GM10847 (cell line): ENCODE results near the gene DUSP23.

Source experiments
- POLR2A ChIP-seq: IDR thresholded peaks from 2 replicates; pipeline ENCODE4 v1.6.1; 2011; ENCODE audit not compliant: insufficient read length; ENCODE audit errors: extremely low read depth

The DUSP23 gene

DNA sequence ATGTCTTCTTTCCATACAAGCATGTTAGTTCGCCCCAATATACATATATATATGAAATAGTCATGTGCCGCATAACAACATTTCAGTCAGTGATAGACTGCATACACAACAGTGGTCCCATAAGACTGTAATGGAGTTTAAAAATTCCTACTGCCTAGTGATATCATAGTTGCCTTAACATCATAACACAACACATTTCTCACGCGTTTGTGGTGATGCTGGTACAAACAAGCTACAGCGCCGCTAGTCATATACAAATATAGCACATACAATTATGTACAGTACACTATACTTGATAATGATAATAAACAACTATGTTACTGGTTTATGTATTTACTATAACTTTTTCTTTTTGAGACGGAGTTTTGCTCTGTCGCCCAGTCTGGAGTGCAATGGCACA, 35.2 kb downstream of the DUSP23 start:
- TF ChIP-seq POLR2A = no peak

DNA sequence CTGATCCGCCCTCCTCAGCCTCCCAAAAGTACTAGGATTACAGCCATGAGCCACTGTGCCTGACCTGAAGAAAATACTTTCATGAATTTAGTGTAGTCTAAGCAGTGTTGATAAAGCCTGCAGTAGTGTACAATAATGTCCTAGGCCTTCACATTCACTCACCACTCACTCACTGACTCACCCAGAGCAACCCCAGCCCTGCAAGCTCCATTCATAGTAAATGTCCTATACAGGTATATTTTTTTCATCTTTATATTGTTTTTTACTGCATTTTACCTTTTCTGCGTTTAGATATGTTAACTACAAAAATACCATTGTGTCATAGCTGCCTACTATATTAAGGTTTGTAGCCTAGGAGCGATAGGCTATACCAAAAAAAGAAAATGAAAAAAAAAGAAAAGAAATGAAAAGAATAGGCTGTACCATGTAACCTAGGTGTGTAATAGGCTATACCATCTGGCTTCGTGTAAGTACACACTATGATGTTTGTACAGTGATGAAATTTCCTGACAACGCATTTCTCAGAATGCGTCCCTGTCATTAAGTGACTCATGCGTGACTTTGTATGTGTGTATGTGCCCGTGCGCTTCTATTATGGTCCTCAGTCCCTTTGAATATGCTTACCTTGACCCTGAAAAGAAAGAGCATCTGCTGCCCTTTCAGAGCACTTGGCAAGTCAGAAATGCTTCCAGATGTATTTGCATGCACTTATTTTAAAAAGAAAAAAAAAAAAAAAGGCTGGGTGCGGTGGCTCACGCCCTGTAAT, 36.7 kb downstream of the DUSP23 start:
- TF ChIP-seq POLR2A = no peak

DNA sequence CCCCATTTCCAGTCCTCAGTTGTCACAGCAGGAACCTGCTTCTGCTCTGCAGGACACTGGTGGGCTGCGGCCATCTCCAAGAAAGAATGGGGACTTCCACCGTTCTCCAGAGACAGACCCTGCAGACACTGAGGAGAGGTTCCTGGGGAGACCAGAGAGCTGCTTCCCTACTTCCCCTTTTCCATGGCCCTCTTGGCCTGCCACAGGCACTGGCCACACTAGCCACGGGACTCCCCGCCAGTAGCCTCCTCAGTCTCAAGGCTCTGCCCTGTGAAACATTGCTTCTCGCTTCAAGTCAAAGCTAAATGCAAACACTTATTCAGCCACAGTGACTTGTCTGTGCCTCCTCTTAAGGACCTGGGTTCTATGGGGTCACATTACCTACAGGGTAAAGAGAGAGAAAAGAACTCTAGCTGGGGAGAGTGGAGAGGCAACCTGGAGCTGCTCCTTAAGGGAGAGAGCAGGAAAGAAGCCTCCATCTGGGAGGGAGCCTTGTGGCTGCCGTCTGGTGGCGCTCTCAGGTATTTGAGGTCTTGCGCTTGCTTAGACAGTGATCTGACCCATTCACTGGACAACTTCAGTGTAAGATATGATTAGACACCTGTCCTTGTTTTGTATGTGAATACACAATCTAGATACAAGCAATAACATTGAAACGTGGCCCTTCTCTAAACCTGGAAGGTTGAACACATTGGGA, 40.6 kb downstream of the DUSP23 start:
- no peak for TF ChIP-seq POLR2A

DNA sequence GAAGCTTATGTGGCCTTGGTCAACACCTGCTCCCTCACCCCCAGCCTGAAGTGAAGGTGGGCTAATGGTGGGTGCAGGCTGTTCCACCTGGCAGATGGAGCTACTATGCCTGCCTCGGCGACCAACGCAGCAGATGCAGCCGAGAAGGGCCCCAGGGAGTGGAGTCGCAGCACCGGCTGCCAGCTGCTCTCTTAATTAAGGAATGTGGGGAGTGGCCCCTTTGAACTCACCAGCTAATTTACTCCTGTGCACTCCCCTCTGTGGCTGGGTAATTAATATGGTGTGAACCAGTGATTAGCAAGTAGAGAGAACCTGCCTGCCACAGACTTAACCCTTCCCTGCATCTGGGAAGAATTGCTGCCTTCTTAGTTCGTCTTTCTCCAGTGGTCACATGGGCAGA, 42.6 kb downstream of the DUSP23 start:
- no peak for TF ChIP-seq POLR2A

DNA sequence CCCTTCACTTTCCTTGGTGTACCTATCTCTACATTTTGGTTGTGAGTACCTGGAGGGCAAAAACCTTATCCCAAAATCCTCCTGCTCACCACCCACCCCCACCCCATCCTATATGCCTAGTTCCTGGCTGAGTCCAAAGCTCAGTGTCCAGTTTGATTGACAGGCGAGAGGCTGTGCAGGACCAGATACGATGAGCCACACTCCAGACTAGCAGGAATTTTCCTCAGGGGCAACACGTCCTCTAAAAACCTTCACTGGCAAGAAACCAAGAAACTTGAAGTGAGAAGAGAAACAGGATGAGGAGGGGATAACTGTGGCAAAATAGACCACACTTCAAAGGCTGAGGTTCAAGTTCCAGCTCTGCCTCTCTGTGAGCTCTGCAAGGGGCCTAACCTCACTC, 44.8 kb downstream of the DUSP23 start:
- no peak for TF ChIP-seq POLR2A

DNA sequence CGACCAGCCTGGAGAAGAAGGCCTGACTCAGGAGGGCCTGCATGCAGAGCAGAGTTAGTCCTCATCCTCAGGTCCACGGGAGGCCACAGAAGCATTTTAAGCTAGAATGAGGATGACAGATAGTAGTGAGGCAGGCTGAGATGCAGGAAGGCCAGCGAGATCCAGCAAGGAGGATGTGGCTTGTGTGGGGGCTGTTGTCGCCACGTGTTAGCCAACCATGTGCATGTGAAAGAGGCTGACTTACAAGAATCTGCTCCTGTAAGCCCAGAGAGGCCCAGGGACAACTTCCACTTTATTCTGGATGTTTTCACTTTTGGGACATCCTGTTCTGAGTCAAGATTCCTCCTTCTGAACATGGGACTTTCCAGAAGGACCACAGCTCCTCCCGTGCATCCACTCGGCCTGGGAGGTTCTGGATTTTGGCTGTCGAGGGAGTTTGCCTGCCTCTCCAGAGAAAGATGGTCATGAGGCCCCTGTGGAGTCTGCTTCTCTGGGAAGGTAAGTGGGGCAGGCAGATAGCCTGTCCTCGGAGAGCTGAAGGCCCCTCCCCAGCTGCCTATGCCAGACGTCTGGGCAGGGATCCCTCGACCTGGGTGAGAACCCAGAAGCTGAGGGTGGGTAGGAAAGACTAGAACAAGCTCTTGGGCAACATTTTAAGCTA, 45.8 kb downstream of the DUSP23 start, which contains the start of gene SLAMF8:
Gene SLAMF8 (plus strand): TSS at position 433 of the 661 bp plus-strand sequence. CDS start 26 bp downstream, at position 459.
- TF ChIP-seq POLR2A = no peak

DNA sequence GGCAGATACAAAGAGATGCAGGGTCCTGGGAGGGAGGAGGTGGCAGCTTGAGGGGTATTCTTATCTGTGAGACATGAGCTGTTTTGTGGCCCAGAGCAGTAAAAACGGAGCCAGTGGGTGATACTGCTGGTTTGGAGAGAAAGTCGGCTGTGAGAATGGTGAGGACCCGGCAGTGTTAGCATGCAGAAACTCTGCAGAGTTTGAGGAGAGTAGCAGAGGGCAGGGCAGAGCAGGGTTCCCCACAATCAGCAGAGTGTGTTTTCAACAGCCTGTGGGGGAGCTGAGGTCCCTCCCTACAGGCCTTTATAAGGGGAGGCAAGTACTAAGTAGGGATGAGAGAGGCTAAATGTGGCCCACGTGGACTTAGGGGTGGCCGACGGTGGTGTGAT, 46.3 kb downstream of the DUSP23 start:
- TF ChIP-seq POLR2A = no peak

DNA sequence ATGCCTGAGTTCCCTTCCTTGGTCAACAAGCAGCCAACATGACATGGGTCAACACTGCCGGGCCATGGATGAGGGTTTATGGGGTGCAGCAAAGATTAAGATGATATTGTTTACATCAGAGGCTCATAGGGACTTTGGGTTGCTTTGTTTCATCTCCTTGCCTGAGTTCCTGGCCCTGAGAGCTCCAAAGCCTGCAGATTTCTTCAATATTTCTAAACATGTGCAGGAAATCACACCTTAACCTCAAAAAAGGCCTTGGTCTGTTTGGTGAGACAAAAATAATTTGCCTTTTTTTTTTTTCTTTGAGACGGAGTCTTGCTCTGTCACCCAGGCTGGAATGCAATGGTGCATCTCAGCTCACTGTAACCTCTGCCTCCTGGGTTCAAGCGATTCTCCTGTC, 46.8 kb downstream of the DUSP23 start:
- TF ChIP-seq POLR2A = no peak

DNA sequence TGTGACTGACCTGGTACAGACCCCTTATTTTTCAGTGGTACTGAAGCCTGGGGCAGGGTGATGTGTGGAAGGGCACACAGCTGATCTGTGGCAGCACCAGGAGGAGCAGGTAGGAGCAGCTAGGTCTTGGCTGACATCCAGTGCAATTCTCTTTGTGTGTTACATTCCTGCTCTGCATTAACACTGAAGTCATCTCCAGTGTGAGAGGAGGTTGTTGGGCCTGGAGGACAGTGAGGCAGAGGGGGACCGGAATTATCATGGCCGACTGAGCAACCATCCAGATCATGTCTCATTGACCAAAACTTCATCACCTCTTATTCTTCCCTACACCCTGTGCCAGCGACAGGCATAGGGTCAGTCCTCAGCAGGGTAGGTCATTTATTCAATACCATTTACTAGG, 47.4 kb downstream of the DUSP23 start:
- TF ChIP-seq POLR2A = no peak

DNA sequence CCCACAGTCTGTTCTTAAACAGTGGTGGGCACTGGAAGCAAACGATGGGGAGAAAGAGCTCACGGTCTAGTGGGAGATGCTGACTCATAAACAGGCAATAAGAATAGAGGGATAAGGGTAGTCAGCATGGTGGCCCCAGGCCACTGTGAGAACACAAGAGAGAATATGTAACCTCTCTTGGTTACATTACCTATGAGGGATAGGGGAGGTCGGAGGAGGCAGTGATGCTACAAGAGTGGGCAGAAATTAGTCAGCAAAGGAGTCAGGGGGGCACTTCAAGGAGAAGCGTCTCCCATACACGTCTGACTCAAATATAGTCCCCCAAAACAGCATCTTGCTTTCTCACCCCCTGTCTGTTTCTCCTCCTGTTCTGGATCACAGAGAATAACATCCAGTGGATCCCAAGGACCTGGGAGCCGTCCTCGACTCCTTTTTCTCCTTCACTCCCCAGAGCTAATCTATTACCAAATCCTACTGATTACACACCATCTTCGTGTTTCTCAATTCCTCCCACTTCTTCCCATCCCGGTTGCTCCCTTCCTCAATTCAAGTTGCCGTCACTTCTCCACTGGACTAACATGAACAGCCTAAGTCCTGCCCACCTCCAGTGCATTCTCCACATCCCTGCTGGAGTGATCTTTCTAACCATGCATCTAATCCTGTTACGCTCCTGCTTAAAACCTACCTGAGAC, 48.0 kb downstream of the DUSP23 start:
- no peak for TF ChIP-seq POLR2A

DNA sequence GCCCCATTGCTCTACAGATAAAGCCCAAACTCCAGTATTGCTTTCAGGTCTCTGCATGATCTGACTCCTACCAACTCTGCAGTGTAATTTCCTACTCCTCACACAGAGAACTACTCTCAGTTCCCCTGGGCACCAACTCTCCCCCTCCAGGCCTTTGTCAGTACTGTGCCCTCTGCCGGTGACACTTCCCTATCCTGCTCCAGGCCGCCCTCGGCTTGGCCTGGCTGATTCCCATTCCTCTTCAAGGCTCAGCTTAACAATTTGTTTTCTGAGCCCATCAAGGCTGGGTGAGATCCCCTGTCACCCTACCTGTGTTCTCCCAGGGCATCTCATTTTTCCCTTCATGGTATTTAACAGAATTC, 48.5 kb downstream of the DUSP23 start:
- TF ChIP-seq POLR2A = no peak

DNA sequence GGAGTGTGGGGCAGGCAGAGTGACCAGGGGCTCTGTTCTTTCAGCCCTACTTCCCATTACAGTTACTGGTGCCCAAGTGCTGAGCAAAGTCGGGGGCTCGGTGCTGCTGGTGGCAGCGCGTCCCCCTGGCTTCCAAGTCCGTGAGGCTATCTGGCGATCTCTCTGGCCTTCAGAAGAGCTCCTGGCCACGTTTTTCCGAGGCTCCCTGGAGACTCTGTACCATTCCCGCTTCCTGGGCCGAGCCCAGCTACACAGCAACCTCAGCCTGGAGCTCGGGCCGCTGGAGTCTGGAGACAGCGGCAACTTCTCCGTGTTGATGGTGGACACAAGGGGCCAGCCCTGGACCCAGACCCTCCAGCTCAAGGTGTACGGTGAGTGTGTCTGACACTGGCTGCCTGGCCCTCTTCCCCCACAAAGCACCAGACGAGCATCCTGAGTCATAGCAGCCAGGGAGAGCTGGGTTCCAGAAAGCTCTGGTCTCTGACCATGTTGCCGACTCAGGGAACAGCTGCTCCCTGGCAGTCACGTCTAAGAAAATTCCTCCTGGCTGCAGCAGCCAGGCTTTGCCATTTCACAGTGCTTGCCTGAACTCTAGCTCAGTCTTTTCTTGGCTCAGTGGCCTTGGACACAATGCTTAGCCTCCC, 49.2 kb downstream of the DUSP23 start:
- no peak for TF ChIP-seq POLR2A

DNA sequence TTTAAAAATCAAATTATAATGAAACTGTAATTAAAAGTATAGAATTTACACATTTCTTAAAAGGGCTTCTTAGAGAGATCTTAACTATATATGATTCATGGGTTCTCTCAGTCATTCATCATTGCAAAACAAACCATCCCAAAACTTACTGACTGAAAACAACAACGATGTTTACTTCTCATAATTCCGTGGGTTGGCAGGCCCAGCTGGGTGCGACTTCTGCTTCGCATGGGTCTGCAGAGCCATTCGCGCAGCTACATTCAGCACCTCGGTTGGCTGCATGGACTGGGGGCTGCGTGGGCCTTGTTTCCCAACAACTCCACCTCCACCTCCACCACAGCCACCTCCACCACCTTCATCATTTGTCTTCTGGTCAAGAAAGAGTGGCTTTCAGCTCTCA, 50.0 kb downstream of the DUSP23 start:
- no peak for TF ChIP-seq POLR2A

DNA sequence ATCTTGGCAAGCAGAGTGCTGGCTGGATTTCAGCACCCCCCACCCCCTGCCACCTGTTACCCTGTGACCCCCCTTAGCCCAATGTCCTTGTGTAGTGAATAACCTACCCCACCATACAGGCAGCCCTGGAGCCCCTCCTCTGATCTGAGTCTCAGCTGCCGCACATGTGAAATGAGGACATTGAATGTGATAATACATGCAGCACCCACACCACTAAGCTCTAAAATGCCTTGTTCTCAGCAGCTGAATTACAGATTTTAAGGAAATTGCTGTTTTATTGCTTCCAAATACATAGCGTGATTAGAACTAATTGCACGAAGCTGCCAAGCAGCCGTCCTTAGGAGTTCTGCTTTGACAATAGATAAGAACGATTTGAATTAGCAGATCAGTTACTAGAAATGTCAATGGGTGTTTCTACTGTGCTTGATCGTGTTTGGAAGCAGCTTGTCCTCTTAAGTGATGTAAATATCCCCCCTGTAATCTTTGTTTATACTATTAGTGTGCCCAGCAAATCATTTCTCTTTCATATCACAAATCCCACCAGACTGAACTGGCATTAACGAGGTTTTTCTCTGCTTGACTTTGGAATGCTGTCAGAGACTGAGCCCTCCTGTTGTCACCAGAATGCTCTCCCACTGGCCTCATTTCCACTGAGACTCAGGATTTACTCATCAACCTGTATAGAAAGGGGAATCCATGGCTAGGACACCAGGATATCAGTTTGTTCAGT, 50.8 kb downstream of the DUSP23 start:
- TF ChIP-seq POLR2A = no peak
